HG02763 (cell line): ENCODE results near the gene UMODL1.

ENCODE experiments used
- ATAC-seq: cut with Tn5 transposase; IDR thresholded peaks from one replicate; pipeline ENCODE4 v1.9.1; 2021; ENCODE audit warnings: mild to moderate bottlenecking, moderate library complexity; ENCODE audit not compliant: unreplicated experiment

UMODL1 gene

DNA sequence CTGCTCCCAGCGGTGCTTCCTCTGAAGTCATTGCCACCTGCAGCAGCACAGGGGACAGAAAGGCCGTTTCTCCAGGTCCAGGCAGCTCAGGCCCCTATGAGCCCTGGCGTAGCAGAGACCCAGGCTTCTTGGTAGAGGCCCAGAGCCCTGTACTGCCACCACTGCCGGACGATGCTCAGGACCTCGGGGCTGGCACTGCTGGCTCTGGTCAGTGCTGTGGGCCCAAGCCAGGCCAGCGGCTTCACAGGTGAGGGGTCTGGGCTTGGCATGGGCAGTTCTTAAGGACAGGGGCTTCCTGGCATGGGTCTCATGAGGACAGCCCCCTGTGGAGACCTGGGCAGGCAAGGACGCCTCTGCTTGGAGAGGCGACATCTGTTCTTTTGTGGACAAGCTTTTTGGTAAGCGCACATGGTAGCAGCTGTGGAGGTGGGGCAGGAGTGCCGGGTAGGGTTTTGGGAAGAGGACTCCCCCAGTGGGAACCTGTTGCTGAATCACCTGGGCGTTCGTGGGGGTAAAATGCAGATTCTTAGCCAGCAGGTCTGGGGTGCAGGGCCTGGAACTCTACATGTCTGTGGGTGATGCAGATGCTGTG lies at the start of gene UMODL1:
Gene UMODL1, plus strand, starts transcription at position 172 of the 592 bp plus-strand sequence. Its CDS starts 0 bp downstream, at position 172.
- no peak for ATAC-seq

DNA sequence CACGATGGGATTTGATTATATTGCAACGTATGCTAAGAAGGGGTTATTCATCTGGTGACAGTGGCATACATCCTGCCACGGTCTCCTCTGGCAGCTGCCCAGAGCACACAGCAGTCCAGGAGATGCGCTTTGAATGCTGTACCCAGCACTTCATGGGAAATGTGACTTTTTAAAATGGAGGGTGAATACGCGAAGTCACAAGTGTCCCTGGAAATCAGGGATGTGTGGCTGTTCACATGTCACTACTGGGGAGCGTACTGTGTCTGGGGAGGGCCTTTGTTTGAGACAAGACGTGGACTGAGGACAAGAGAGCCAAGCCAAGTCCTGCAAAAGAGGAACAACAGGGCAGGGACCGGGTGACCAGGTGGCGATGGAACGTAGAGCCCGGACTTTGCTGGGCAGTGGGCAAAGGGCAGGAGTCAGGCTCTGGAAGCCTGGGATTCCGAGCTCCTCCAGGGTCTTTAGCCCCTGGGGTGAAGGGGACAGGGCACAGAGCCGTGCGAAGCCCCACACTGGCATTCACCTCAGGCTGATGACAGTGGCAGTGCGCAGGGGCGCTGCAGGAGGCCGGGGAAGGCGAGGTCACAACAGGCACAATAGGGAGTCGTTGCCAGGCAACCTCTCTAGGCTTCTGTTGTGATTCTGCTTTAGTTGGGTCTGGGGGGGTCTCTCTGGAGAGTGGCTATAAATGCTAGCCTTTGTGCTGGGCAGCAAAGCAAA lies 49.6 kb upstream of the UMODL1 start:
- no peak for ATAC-seq

DNA sequence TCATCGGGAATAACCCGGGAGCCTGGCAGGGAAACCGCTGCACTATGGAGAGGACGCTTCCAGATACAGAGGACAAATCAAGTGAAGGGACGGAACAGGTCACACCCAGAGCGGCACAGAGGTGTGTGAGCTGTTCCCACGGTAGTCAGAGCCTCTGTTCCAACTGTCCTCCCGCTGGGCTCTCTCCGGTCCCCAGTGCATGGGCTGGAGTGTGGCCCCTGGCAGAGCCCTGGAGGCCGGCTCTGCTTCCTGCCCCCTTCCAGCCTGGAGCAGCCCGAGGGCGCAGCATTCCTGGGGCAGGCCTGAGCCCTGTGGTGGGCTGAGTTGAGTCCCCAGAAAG lies 49.1 kb upstream of the UMODL1 start:
- ATAC-seq: no peak

- ATAC-seq: no peak
Measured at GRCh38 chr21:42022906-42023305, 48.2 kb upstream of the UMODL1 start.

GRCh38 chr21:42025376-42026081 lies 45.6 kb upstream of the UMODL1 start:
- ATAC-seq: no peak

DNA sequence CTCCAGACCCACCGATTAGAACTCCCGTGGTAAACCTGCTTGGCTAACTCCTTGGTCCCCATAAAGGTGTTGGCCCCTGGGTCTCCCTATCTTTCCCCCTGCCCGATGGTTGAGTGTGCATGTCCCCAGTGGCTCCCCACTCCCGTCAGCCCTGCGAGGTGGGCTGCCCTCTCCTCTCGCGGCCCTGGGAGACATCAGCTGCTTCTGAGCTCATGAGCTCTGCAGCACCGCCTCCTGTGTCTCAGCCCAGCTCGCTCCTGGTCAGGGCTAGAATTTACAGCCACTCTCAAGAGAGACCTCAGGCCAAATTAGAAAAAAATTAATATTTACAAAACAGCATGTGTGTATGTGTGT lies 45.1 kb upstream of the UMODL1 start:
- no peak for ATAC-seq

GRCh38 chr21:42027085-42027821 lies 43.9 kb upstream of the UMODL1 start:
- no peak for ATAC-seq

- no peak for ATAC-seq
Measured at GRCh38 chr21:42027822-42028765, 43.0 kb upstream of the UMODL1 start.

- ATAC-seq: no peak
Measured at GRCh38 chr21:42028766-42029425, 42.2 kb upstream of the UMODL1 start.

DNA sequence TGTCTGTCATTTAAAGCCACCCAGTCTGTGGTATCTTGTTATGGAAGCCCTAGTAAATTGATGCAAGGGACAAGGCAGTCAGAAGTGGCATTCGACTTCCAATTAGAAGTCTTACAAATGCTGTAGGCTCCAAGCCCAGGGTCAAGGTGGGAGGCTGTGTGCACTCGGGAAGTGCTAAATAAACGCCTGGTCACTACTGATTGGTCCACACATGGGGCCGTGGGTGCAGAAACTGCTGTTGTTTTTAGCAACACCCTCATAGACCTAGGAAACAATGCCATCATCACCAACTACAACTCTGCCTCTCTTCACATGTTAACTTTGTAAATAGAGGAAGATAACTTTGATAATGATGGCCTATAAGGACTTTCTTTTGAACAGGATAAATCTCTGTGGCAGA lies 40.8 kb upstream of the UMODL1 start:
- no peak for ATAC-seq

DNA sequence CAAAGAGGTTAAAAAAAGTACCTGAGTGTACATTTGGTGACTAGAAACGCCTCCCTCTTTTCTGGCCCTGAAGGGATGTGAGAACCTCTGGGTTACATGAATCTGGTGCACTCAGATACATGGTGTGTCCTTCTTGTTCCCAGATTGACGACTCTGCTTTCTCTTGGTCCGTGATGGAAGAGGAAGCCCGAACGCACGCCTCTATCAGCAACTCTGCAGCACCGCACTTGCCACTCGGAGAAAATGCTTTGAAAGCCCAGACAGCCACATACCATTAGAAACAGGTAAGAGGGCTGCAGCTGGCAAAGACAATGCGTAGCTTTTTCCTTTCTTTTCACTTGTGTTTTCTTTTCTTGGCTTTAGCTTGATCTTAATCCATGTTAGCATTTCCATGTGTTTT lies 39.9 kb upstream of the UMODL1 start:
- no peak for ATAC-seq

- no peak for ATAC-seq
Measured at GRCh38 chr21:42031816-42032215, 39.3 kb upstream of the UMODL1 start.

- no peak for ATAC-seq
Measured at GRCh38 chr21:42032266-42032665, 38.9 kb upstream of the UMODL1 start.

DNA sequence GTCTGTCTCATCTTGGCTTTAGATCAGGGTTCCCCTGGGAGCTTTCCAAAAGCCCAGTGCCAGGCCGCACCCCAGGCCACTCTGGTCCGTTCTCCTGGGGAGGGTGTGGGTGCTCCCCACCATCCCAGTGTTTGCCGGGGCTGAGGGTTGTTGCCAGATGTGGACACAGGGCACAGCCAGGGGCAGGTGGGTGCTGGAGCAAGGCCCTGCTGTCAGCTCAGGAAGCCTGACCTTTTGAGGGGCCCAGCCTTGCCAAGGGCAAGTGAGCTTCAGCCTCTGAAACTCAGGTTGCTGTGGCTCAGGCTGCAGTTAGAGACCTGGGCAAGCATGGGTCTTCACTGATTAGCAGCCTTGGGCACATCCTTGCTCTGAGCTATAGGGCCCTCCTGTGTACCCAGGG lies 38.1 kb upstream of the UMODL1 start:
- no peak for ATAC-seq

GRCh38 chr21:42036313-42036712 lies 34.8 kb upstream of the UMODL1 start:
- ATAC-seq: no peak

GRCh38 chr21:42037516-42037915 lies 33.6 kb upstream of the UMODL1 start:
- ATAC-seq: no peak

DNA sequence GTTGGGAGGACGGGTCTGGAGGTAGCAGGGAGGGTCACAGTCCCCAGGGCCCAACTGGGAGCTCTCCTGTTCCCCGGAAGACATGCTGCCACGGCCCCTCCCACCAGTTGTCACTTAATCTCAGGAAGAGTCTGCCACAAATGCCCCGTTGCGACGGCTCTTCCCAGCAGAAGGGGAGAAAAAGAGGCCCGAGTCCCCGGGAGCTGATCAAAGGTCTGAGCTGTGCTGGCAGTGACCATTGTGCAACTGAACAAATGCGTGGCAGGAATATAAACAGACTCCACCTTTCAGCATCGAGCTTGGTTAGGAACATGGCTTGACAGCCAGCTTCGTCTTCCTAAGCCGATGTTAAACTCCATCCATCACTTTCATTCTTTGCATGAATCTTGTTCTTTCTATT lies 33.2 kb upstream of the UMODL1 start:
- ATAC-seq: no peak

- no peak for ATAC-seq
Measured at GRCh38 chr21:42038393-42038792, 32.7 kb upstream of the UMODL1 start.

DNA sequence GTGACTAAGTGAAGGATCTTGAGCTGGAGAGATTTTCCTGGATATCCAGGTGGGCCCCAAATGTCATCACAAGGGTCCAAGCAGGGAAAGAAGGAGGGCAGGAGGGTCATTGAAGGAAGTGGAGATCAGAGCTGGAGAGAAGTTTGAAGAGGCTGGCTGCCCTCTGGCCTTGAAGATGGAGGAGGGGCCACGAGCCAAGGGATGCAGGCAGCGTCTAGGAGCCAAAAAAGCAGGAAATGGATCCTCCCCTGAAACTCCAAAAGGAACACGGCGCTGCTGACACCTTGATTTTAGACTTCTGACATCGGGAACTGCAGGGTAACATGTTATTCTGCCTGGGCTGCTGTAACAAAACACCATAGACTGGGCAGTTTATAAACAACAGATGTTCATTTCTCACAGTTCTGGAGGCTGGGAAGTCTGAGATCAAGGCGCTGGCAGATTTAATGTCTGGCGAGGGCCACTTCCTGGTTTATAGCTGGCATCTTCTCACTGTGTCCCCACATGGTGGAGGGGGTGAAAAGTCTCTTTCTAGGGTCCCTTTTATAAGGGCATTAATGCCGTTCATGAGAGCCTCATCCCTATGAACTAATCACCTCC lies 32.2 kb upstream of the UMODL1 start:
- no peak for ATAC-seq

DNA sequence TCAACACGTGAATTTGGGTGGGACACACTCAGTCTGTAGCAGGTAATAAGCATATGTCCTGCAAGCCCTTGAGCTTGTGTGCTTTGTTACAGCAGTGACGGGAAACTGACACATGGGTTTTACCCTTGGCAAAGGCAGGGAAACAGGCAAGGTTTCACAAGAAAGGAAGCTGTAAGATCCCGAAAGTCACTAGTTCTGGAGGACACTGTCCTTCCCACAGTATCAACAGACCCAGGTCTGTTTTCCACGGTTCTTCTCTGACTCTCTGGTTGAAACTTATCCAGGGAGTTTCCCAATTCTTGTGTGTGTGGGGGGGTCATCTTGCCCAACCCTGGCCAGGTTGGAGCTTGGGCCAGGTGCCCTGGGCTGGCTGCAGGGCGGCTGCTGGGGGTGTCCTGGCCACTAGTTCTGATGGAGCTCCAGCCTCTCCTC lies 31.6 kb upstream of the UMODL1 start:
- ATAC-seq: no peak
